Lung (tissue), 12 donors: ENCODE data around the gene ALOX12. TPM values are rescaled to one million over a fixed set of nuclear protein-coding genes. Genes with fewer than 3 reads are reported as not detected.
A peak's percentile ranks its signal among the peaks of the same experiment; 100 is the strongest.

Source experiments
- ATAC-seq: fragments of 200-7000 bp; cut with Tn5 transposase; one replicate; pipeline ENCODE4 v1.9.1; 2020; ENCODE audit warnings: moderate number of reproducible peaks; ENCODE audit not compliant: insufficient read depth, low FRiP score
- DNase-seq, 3 donors: peaks; one replicate each; pipeline ENCODE4 v3.0.0-alpha.2; 2013 to 2017
- H3K27ac ChIP-seq, 2 donors: one replicate each; pipeline ENCODE4 v1.5.1; 2013; ENCODE audit warnings: mild to moderate bottlenecking in 2 of 2, moderate library complexity in 2 of 2, control low read depth in 1 of 2, inconsistent platforms in 1 of 2, low read depth in 1 of 2, low read length in 1 of 2
- H3K27me3 ChIP-seq, 3 donors: one replicate each; pipeline ENCODE4 v1.5.1; 2013; ENCODE audit warnings: low read length in 2 of 3; ENCODE audit not compliant: control insufficient read depth in 3 of 3, insufficient read depth in 3 of 3
- H3K36me3 ChIP-seq, 4 donors: one replicate each; pipeline ENCODE4 v1.5.1; 2013; ENCODE audit warnings: low read length in 4 of 4, mild to moderate bottlenecking in 1 of 4, moderate library complexity in 1 of 4; ENCODE audit not compliant: control insufficient read depth in 4 of 4, insufficient read depth in 4 of 4
- H3K4me1 ChIP-seq, 5 donors: one replicate each; pipeline ENCODE4 v1.5.1; 2013; ENCODE audit warnings: low read length in 5 of 5, mild to moderate bottlenecking in 2 of 5, moderate library complexity in 1 of 5; ENCODE audit not compliant: control insufficient read depth in 5 of 5, insufficient read depth in 5 of 5
- H3K4me3 ChIP-seq: one replicate; pipeline ENCODE4 v1.5.1; 2013; ENCODE audit warnings: mild to moderate bottlenecking, control low read depth, moderate library complexity
- H3K9ac ChIP-seq, 2 donors: one replicate each; pipeline ENCODE4 v1.5.1; 2013; ENCODE audit warnings: low read length in 2 of 2, control low read depth in 1 of 2; ENCODE audit not compliant: insufficient read depth in 1 of 2
- H3K9me3 ChIP-seq, 4 donors: one replicate each; pipeline ENCODE4 v1.5.1; 2013; ENCODE audit warnings: low read length in 3 of 4, mild to moderate bottlenecking in 1 of 4, moderate library complexity in 1 of 4; ENCODE audit not compliant: control insufficient read depth in 4 of 4, insufficient read depth in 3 of 4
- CTCF ChIP-seq: IDR thresholded peaks from 2 replicates; pipeline ENCODE4 v1.5.1; 2012; ENCODE audit warnings: mild to moderate bottlenecking; ENCODE audit errors: control extremely low read depth, extremely low read depth
- WGBS, 2 donors: extraction: QIAGEN DNeasy Blood & Tissue Kit; methylation state at CpG; one replicate each; pipeline ENCODE4 v1.1.7; 2013; 5-methylcytosine and 5-hydroxymethylcytosine counted together
- polyA plus RNA-seq, 2 donors: library from polyadenylated mRNA; stranded (reverse); fragments of 200-250 nt; gene quantifications; one replicate each; pipeline ENCODE4 v1.2.1, GENCODE V29; 2013
- total RNA-seq, 2 donors: library from RNA; depleted of rRNA in 1 of 2; stranded (reverse); fragments of >200 nt in 1 of 2; gene quantifications; one replicate each; pipeline ENCODE4 v1.2.1, GENCODE V29; 2014 to 2021
- donor health status: control.
- donor health status: control.
- donor health status: Bipolar disorder and iron deficiency.
- donor health status: healthy.
- donor health status: DM: yes; HTN: yes; CAD: no.

Gene ALOX12
- total and polyA plus RNA-seq, 4 donors = 0.21 to 0.95 (median 0.45) TPM

DNA sequence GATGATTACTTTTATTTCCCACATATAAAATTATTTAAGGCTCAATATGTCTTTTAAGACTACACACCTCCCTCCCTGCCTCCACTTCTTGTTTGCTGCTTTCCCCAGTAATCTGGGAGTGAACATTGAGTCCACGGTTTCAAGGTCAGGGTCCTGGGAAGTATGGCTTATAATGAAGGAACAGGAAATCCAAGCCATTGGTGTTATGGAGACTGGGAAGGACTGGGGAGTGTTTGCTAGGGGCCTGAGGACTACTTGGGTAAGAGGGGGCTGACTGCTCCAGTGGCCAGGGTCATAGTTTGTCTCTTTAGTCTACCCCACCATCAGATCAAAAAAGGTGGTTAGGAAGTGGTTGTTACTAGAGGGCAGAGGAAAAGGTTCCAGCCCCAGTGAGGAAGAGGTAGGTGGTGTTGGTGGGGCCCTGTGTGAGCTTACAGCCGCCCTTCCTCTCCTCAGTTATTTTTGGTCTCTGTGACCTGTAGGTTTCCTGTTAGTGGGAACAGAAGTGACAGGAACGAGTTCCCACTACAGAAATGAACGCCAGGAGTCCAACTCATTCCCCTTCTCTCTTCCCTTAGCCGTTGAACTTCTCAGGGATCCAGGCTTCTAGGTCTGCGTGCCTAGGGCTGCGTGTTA lies 39.2 kb downstream of the ALOX12 start:
- Histone ChIP-seq H3K36me3 (no peaks in the 10 kb centered on the region), H3K9me3 (no peaks in the 10 kb centered on the region), H3K27ac (peak overlapping the region; percentile 29 to 92), H3K4me1 (peaks cover 0 to 13% (median 4%) of the 10 kb centered on the region in 5 donors), H3K27me3 (no peaks in the 10 kb centered on the region), H3K9ac (peak overlapping the region in 1 of 2 donors; percentile 73), H3K4me3 (peak overlapping the region; percentile 36)
- WGBS, 2 donors = 6 to 8% methylated on average over 7 of the region's 7 CpGs
- DNase-seq (no peak), ATAC-seq (peak; percentile 1)
- TF ChIP-seq CTCF = no peak

GRCh38 chr17:7035591-7036368 lies 39.9 kb downstream of the ALOX12 start, which contains the start of gene SLC16A13:
TSS of gene SLC16A13 (plus strand) at chr17:7036015. CDS start at chr17:7036383, 368 bp downstream.
- no peak for TF ChIP-seq CTCF
- 1% methylated on average over 50 to 52 of the region's 52 CpGs for WGBS, 2 donors
- peaks cover 0 to 13% (median 4%) of the 10 kb centered on the region in 5 donors for H3K4me1 ChIP-seq

GRCh38 chr17:7038025-7038862 lies 42.4 kb downstream of the ALOX12 start:
- DNase-seq (no peak), ATAC-seq (no peak)
- Histone ChIP-seq H3K27ac (no peak overlapping the region), H3K36me3 (no peaks in the 10 kb centered on the region), H3K4me1 (peaks cover 0 to 21% (median 8%) of the 10 kb centered on the region in 5 donors), H3K27me3 (peaks cover 0 to 7% (median 4%) of the 10 kb centered on the region in 3 donors), H3K9me3 (no peaks in the 10 kb centered on the region), H3K4me3 (no peak overlapping the region), H3K9ac (no peak overlapping the region)
- WGBS, 2 donors = 85 to 87% methylated on average over 19 of the region's 19 CpGs
- no peak for TF ChIP-seq CTCF

More at GRCh38 chr17:7035591-7036368, 39.9 kb downstream of the ALOX12 start, which contains the start of gene SLC16A13:
- peak; percentile 94 to 97 (median 96) for DNase-seq
- H3K27me3 ChIP-seq = no peaks in the 10 kb centered on the region
- peak within 1 kb of the TSS; percentile 59 for H3K4me3 ChIP-seq
- H3K27ac ChIP-seq = peak within 1 kb of the TSS; percentile 29 to 92
- H3K9ac ChIP-seq = peak within 1 kb of the TSS in 1 of 2 donors; percentile 73
- no peaks in the 10 kb centered on the region for H3K9me3 ChIP-seq
- H3K36me3 ChIP-seq = no peaks in the 10 kb centered on the region
- peak; percentile 93 for ATAC-seq
